Measurements from ENCODE around the gene WBP1. TPM values are rescaled to one million over a fixed set of nuclear protein-coding genes. Genes with fewer than 3 reads are reported as not detected.

The WBP1 gene
- total RNA-seq, 2 experiments from 2014 or later, result 68.8 to 70.8 TPM

GRCh38 chr2:74444498-74445318 is 13.5 kb upstream of the WBP1 start:
- H3K4me3 ChIP-seq (ENCODE audit: low read depth, low read length, poor library complexity, severe bottlenecking), result no peak overlapping the region

GRCh38 chr2:74447230-74447999 is 10.8 kb upstream of the WBP1 start:
- Histone ChIP-seq H3K4me1 (ENCODE audit: insufficient read depth, low read length, poor library complexity, severe bottlenecking) (peaks cover 17% of the 10 kb centered on the region), H4K20me1 (ENCODE audit: insufficient read depth, low read length) (no peaks in the 10 kb centered on the region), H3K36me3 (ENCODE audit: insufficient read depth, low read length) (no peaks in the 10 kb centered on the region), H3K9me3 (ENCODE audit: low read length) (no peaks in the 10 kb centered on the region), H3K9me2 (ENCODE audit: insufficient read depth, low read length) (no peaks in the 10 kb centered on the region), H3K4me2 (ENCODE audit: low read length) (no peak overlapping the region), H3K27ac (ENCODE audit: low read depth, low read length, poor library complexity, severe bottlenecking) (no peak overlapping the region), H3K79me2 (ENCODE audit: insufficient read depth, low read depth, low read length) (no peaks in the 10 kb centered on the region), H2AFZ (ENCODE audit: low read length) (no peak overlapping the region), H3K4me3 (ENCODE audit: low read depth, low read length, poor library complexity, severe bottlenecking) (no peak overlapping the region)
- BruUV-seq (replicated peaks), result no TSS peak
- intact Hi-C loops (cut with micrococcal nuclease; ENCODE audit: unreplicated experiment), result no loop called here
- DNase-seq (ENCODE audit: low spot score), result no peak
- ChIA-PET POLR2A (interaction anchor here (0.6 kb wide), 1 partner anchor 12 kb away, joined by 3 read pairs; no protein-coding TSS in a partner anchor), CTCF (ENCODE audit: unreplicated experiment) (no interaction called here)
- TF ChIP-seq EZH2phosphoT487 (IDR thresholded peaks at IDR 0.05; ENCODE audit: borderline replicate concordance, low read depth, low read length) (no peak), CTCF (conservative IDR thresholded peaks at IDR 0.05; ENCODE audit: low read length) (no peak)

More at GRCh38 chr2:74444498-74445318, 13.5 kb upstream of the WBP1 start:
- no peak for TF ChIP-seq EZH2phosphoT487 (IDR thresholded peaks at IDR 0.05; ENCODE audit: borderline replicate concordance, low read depth, low read length)
- no peak for TF ChIP-seq CTCF (conservative IDR thresholded peaks at IDR 0.05; ENCODE audit: low read length)
- Histone ChIP-seq H3K4me2 (ENCODE audit: low read length) (0 out of 2 replicates have a peak overlapping the region, but pooled peaks have one; percentile 13), H3K4me1 (ENCODE audit: insufficient read depth, low read length, poor library complexity, severe bottlenecking) (peaks cover 21% of the 10 kb centered on the region), H3K9me2 (ENCODE audit: insufficient read depth, low read length) (no peaks in the 10 kb centered on the region), H3K79me2 (ENCODE audit: insufficient read depth, low read depth, low read length) (no peaks in the 10 kb centered on the region), H3K36me3 (ENCODE audit: insufficient read depth, low read length) (no peaks in the 10 kb centered on the region), H2AFZ (ENCODE audit: low read length) (no peak overlapping the region), H3K27ac (ENCODE audit: low read depth, low read length, poor library complexity, severe bottlenecking) (no peak overlapping the region), H3K9me3 (ENCODE audit: low read length) (no peaks in the 10 kb centered on the region), H4K20me1 (ENCODE audit: insufficient read depth, low read length) (no peaks in the 10 kb centered on the region)
- CTCF ChIA-PET (ENCODE audit: unreplicated experiment), result no interaction called here
- POLR2A ChIA-PET, result interaction anchor here (0.6 to 1.4 kb wide), 3 partner anchors 14 to 24 kb away, joined by 3 to 4 read pairs (median 3); partner anchors contain the start of genes C2orf81, MOGS, WBP1 and WDR54
- intact Hi-C loops (cut with micrococcal nuclease; ENCODE audit: unreplicated experiment), result no loop called here
- no peak for DNase-seq (ENCODE audit: low spot score)
- no TSS peak for BruUV-seq (replicated peaks)
